ENCODE data around the gene FAM50B.

FAM50B gene

DNA sequence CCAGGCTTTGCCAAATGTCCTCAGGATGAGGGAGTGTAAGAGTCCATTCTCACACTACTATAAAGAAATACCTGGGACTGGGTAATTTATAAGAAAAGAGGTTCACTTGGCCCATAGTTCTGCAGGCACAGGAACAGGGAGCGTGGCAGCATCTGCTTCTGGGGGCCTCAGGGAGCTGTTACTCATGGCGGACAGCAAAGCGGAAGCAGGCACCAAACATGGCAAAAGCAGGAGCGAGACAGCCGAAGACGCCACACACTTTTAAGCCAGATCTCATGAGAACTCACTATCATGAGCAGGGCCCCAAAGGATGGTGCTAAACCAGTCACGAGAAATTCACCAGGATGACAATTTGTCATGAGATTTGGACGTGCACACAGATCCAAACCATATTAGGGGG, 22.8 kb downstream of the FAM50B start:
- no peak for DNase-seq (ENCODE audit: low read depth in 2 of 2)

DNA sequence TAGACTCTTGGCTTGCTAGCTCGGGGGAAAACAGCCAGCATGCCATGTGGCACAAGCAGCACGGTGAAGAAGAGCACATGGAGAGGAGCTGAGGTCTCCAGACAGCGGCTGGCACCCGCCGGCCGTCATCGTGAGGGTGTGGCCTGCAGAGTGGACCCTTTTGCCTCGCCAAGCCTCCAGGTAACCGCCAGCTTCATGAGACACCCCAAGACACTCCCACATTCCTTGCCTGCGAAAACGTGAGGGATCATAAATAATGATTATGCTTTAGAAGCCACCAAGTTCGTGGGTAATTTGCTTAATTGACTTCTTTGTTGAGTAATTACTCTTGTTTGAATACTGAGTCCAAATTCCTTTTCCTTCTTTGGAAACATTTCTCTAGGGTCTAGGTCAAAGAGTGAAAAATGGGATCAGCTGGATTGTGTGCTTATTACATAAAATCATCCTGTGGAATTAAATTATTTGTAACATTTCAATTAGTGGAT, 23.2 kb downstream of the FAM50B start:
- DNase-seq (ENCODE audit: low read depth in 2 of 2), result no peak

GRCh38 chr6:3873051-3873450, 23.9 kb downstream of the FAM50B start:
- no peak for DNase-seq (ENCODE audit: low read depth in 2 of 2)

DNA sequence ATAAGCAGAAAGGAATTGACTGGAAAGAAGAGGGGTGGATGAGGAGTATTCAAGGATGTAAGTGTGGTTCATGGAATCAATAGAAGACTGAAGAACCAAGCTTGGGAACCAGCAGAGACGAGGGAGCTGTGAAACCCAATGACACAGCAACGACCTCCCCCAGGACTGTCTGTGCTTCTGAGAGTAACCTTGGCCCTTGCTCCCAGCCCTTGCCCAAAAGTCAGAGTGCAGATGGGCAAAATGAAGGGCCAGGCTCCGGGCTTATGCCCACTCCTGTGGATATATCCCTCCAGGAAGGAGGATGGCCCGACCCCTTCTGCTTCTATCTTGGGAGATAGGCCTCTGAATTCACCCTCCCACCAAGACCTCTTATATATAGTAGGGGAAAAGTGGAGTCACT, 24.9 kb downstream of the FAM50B start:
- DNase-seq (ENCODE audit: low read depth in 2 of 2), result no peak

DNA sequence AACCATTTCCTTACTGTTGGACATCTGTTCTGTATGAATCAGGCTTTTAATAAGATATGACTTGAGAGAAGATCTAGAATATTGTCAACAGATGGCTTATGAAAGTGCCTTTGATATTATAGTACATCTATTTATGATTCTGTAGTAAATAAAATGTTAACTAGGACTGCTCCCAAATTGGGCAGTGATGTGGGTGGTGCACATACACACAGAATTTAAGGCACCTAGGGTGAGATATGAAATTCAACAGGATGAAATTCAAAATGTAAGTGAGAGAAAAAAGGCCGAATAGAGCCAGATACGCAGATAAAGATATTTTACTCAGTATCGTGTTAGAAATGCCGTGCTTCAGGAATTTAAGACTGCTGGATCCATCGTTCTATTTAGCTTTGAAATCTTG, 26.3 kb downstream of the FAM50B start:
- DNase-seq (ENCODE audit: low read depth in 2 of 2), result no peak

DNA sequence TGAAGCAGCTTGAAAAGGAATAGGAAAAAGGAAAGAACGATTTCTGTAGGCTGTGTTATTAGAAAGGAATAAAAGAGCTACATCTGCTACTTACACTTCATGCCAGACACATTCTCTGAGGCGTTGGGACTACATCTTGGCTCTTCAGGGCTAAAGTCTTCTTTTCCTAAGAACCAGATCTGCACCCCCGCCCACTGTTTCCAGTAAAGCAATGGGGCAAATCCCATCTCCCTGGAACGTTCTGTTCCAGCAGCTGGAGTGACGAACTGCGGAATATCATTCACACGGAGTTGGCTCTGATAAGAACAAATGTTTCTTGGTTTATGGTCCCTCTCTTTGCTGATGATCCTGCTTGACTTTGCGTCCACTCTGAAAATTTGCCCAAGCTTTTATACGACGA, 26.9 kb downstream of the FAM50B start:
- DNase-seq (ENCODE audit: low read depth in 2 of 2), result no peak

- no peak for DNase-seq (ENCODE audit: low read depth in 2 of 2)
These were observed 27.7 kb downstream of the FAM50B start for GRCh38 chr6:3876866-3877265.

DNA sequence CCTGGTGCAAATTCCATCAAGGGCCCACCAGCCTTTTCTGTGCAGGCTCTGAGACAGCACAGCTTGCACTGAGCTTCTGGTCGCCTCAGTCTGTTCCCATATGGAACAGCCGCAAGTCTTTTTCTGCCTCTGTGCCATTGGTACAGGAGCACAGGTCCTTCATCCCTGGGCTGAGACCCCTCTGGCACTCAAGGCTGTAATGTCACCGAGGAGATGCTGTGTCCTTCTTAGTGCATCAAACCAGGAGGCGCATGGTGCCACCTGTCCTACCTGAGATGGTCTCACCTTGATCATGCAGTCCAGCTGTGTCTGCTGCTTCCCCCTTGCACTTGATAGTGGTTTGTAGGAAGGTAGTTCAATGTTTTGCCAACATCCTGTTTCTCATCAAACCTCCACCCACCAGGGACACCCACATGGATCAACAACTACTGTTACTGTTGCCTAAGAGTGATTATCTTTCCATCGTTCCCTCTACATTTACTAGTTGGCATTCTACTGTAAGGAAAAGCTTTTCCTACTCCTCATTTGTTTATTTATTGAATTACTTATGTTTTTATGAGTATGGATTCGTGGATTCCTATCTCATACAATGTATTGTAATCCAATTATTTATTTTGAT, 29.0 kb downstream of the FAM50B start:
- DNase-seq (ENCODE audit: low read depth in 2 of 2), result no peak

DNA sequence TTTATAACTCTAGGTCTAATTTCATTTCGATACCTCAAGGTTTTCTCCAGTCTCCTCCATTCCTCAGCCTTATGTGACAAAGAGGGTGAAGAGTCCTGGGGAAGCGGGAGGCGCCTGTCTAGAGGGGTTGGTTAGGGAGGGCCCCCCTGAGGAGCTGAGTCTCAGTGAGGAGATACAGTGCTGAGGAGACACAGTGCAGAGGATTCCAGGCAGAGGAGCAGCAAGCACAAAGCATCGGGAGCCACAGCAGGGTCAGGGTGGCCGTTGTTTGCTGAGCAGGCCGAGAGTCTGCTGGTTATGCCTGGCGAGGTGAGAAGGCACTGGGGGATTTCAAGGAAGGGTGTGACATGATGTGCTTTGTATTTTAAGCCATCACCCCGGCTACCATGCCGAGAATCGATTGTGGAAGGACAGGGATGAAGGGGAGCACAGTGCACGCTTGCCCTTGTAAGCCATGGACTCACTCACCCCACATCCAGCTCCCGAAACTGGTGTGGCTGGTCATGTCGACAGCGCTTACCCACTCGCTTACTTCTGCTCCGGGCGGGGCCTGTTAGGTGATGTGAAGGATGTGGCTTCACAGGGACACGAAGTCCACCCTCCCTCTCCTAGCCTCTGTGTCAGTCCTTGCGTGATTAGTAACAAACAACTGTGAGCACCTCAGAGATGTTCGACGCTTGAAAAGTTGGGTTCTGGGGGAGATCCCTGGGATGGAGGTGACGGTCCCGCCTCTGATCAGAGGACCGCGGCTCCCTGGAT, 30.2 kb downstream of the FAM50B start:
- no peak for DNase-seq (ENCODE audit: low read depth in 2 of 2)

DNA sequence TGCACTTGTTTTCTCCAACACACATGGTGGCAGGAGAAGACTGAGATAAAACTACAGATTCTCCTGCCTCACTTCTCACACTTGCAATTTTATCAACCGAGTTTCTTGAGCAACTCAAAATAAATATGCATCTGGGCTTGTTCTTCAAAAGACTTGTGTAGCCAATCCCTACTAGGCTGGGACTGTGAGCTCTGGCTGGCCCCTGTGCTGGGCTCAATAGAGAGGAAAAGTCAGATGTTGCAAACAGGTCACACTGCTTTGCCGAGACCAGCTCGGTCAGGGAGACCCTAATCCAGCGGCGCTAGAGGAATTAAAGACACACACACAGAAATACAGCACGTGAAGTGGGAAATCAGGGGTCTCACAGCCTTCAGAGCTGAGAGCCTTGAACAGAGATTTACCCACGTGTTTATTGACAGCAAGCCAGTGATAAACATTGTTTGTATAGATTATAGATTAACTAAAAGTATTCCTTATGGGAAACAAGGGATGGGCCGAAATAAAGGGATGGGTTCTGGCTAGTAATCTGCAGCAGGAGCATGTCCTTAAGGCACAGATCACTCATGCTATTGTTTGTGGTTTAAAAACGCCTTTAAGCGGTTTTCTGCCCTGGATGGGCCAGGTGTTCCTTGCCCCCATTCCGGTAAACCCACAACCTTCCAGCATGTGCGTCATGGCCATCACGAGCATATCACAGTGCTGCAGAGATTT, 32.7 kb downstream of the FAM50B start:
- DNase-seq (ENCODE audit: low read depth in 2 of 2), result no peak

GRCh38 chr6:3882431-3882830, 33.3 kb downstream of the FAM50B start:
- DNase-seq (ENCODE audit: low read depth in 2 of 2), result no peak

- DNase-seq (ENCODE audit: low read depth in 2 of 2), result no peak
These were observed 33.7 kb downstream of the FAM50B start for GRCh38 chr6:3882866-3883265.

DNA sequence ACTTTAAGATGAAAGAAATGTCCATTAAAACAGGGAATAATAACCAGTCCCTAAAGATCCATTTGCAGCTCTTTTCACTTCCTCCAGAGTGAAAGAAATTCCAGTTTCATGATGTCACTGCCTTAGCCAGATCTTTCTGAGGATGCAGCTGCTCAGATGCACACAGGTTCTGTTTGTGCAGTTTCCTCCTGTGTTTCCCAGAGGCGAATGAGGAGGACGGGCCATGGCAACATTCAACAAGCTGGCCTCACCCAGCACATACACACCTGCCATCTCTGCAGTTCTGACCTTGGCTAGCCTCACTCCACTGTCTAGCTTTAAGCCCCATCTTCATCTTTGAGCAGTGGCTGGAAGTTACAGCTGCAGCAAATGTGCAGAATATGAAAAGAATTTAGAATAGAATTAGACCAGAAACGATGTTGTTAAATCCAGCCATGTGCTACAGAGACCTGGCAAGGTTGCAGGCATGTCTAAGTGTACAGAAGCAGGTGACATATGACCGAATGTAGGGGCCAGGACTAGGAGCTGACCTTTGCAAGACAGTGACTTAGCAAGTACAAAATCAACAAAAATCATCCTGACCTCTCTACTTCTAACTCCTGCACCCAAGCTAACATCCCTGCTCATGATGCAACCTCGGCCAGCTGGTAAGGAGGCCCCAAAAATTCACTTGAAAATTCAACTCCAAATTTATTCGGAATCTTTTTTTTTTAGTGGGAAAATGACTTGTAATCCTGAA, 35.0 kb downstream of the FAM50B start:
- DNase-seq (ENCODE audit: low read depth in 2 of 2), result no peak

DNA sequence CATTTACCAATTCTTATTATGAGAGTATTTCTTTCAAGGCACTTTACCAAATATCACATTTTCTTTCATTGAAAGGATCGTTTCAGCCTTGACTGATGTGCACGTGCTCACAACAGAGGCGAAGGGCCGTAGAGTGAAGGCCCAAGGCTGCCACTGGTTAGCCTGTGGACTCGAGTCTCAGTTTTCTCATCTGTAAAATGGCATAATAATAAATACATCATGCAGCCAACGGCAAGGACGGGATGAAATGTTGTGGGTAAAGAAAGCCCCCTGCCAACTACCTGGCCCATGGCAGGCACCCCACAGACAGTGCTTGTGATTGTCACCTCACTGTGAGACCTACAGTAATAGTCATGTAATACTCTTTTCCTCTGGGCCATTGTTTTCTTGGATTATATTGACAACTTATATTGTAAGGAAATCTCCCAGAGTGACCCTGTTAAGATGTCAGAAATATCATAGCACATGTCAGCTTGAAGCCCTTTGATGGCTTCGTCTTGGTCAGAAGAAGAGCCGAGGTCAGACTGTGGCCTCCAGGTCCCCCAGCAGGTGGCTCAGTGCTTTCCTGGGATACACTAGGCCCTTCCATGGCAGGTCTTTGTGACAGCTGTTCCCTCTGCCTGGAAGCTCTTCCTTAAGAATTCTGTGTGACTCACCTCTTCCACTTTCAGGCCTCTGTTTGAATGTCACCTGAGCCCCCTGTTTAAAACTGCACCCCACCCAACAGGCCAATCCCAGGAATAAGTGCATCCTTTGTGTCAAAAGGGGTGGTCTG, 36.3 kb downstream of the FAM50B start:
- DNase-seq (ENCODE audit: low read depth in 2 of 2), result no peak

DNA sequence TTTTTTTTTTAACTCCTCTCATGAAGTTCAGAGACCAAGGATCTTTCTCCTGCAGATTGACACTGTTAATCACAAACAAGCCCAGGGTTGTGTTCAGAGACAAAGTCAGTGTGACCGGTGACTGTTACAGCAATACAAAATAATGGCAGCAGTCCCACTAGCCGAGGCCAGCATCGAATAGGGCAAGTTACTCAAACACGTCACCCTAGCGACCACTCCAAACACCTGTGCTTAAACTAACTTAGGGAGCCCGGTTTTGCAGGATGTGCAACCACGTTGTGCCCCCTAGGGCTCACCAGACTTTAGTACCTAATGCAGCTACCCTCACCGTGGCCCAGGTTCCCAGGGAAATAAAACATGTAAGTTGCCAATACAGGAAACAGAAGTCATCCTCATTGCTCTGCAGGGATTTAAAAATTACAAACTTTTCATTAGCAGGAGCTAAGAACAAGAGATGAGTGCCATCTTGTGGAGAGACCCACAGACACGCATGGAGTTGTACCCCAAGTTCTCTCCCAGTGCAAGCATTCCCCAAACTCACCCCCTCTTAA, 38.1 kb downstream of the FAM50B start:
- no peak for DNase-seq (ENCODE audit: low read depth in 2 of 2)

GRCh38 chr6:3888153-3888957, 39.2 kb downstream of the FAM50B start:
- DNase-seq (ENCODE audit: low read depth in 2 of 2), result no peak

DNA sequence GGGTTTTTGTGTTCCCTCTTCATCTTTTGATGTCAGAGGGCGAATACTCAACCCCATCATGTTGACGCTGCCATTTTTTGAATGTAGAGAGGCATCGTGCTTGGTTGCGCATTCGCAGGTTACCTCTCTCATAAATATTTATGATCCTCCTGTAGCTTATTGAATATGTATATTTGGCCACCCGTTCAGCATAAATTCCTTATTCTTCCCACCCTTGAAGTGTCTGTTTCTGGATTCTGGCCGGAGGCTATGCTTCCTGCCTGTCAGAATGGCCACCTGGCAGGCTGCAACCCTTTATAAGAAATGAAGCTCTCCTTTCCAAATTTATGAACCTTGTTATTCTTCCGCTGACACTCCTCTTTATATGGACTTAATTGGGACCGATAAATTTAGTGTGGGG, 40.9 kb downstream of the FAM50B start:
- no peak for DNase-seq (ENCODE audit: low read depth in 2 of 2)

GRCh38 chr6:3891883-3892282, 42.7 kb downstream of the FAM50B start:
- no peak for DNase-seq (ENCODE audit: low read depth in 2 of 2)

GRCh38 chr6:3892603-3893002, 43.4 kb downstream of the FAM50B start:
- no peak for DNase-seq (ENCODE audit: low read depth in 2 of 2)

DNA sequence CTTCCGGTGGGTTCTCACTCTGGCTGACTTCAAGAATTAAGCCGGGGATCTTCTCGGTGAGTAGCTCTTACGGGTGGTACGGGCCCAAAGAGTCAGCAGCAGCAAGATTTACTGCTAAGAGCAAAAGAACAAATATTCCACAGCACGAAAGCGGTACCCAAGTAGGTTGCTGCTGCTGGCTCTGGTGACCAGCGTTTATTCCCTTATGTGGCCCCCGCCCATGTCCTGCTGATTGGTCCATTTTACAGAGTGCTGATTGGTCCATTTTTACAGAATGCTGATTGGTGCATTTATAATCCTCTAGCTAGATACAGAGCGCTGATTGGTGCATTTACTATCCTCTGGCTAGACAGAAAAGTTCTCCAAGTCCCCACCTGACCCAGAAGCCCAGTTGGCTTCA, 44.3 kb downstream of the FAM50B start:
- no peak for DNase-seq (ENCODE audit: low read depth in 2 of 2)

All from stimulated activated CD4-positive, alpha-beta T cell treated with anti-CD3 and anti-CD28 coated beads, Interleukin-12 subunit alpha, Interleukin-12 subunit beta, amount 100 ng/mL, for 24 hours (primary cell).